HG03280 (cell line): Measurements from ENCODE around the gene WNK4.
"Not testable (repeated sequence)": the region's sequence is repeated elsewhere in the genome, so short reads cannot be mapped to it uniquely, and the experiment has no call there.

Experiments used
- ATAC-seq: cut with Tn5 transposase; IDR thresholded peaks from one replicate; pipeline ENCODE4 v1.9.1; 2021; ENCODE audit warnings: mild to moderate bottlenecking, moderate library complexity; ENCODE audit not compliant: unreplicated experiment

The WNK4 gene

GRCh38 chr17:42769964-42770363, 10.4 kb upstream of the WNK4 start:
- not testable (repeated sequence) for ATAC-seq

- no peak for ATAC-seq
These were observed 7.5 kb upstream of the WNK4 start for GRCh38 chr17:42772945-42773289.

GRCh38 chr17:42773290-42774035, 6.9 kb upstream of the WNK4 start, which contains the start of gene VPS25:
Gene VPS25, plus strand, starts transcription at chr17:42773449. Its CDS starts 27 bp downstream, at chr17:42773476.
- no peak for ATAC-seq

- ATAC-seq = no peak
These were observed 6.2 kb upstream of the WNK4 start for GRCh38 chr17:42774066-42774745.

GRCh38 chr17:42775534-42776098, 4.8 kb upstream of the WNK4 start:
- no peak for ATAC-seq

- no peak for ATAC-seq
These were observed 1.8 kb upstream of the WNK4 start for GRCh38 chr17:42778570-42778969.

- ATAC-seq = no peak
These were observed 990 bp upstream of the WNK4 start for GRCh38 chr17:42779304-42779935.

GRCh38 chr17:42780851-42781638, 635 bp downstream of the WNK4 start:
- ATAC-seq = no peak

- no peak for ATAC-seq
These were observed 1.3 kb downstream of the WNK4 start for GRCh38 chr17:42781639-42782165.

- no peak for ATAC-seq
These were observed 2.0 kb downstream of the WNK4 start for GRCh38 chr17:42782166-42783061.

GRCh38 chr17:42783062-42783790, 2.8 kb downstream of the WNK4 start:
- ATAC-seq = no peak

- ATAC-seq = no peak
These were observed 3.4 kb downstream of the WNK4 start for GRCh38 chr17:42783791-42784138.

- ATAC-seq = no peak
These were observed 4.0 kb downstream of the WNK4 start for GRCh38 chr17:42784409-42784808.

GRCh38 chr17:42784811-42785592, 4.6 kb downstream of the WNK4 start:
- no peak for ATAC-seq

- ATAC-seq = no peak
These were observed 6.9 kb downstream of the WNK4 start for GRCh38 chr17:42787266-42787665.

- no peak for ATAC-seq
These were observed 11.5 kb downstream of the WNK4 start for GRCh38 chr17:42791948-42792347.

- ATAC-seq = no peak
These were observed 12.1 kb downstream of the WNK4 start for GRCh38 chr17:42792545-42792944.

GRCh38 chr17:42795061-42795460, 14.7 kb downstream of the WNK4 start:
- no peak for ATAC-seq
